Liver (tissue), 9 donors: Measurements from ENCODE around the gene GBGT1. TPM values are rescaled to one million over a fixed set of nuclear protein-coding genes. Genes with fewer than 3 reads are reported as not detected.

ENCODE experiments used
- DNase-seq: peaks from one replicate; pipeline ENCODE4 v3.0.0-alpha.2; 2017; ENCODE audit warnings: low spot score
- H3K27ac ChIP-seq, 2 donors: one replicate each; pipeline ENCODE4 v1.7.0; 2013; ENCODE audit warnings: inconsistent platforms in 2 of 2, low read length in 2 of 2, control low read depth in 1 of 2, low read depth in 1 of 2, mild to moderate bottlenecking in 1 of 2
- H3K27me3 ChIP-seq, 4 donors: one replicate each; pipeline versions ENCODE4 v1.6.1 to v1.7.0; 2013; ENCODE audit warnings: low read length in 3 of 4, inconsistent platforms in 1 of 4, mild to moderate bottlenecking in 1 of 4, moderate library complexity in 1 of 4; ENCODE audit not compliant: control insufficient read depth in 4 of 4, insufficient read depth in 4 of 4
- H3K36me3 ChIP-seq, 4 donors: one replicate each; pipeline versions ENCODE4 v1.6.1 to v1.7.0; 2013; ENCODE audit warnings: low read length in 3 of 4, mild to moderate bottlenecking in 3 of 4, low read depth in 1 of 4, moderate library complexity in 1 of 4; ENCODE audit not compliant: control insufficient read depth in 4 of 4, insufficient read depth in 3 of 4
- H3K4me1 ChIP-seq, 4 donors: one replicate each; pipeline versions ENCODE4 v1.6.1 to v1.7.0; 2013; ENCODE audit warnings: low read length in 3 of 4, mild to moderate bottlenecking in 3 of 4, moderate library complexity in 1 of 4; ENCODE audit not compliant: control insufficient read depth in 4 of 4, insufficient read depth in 4 of 4
- H3K4me3 ChIP-seq, 3 donors: one replicate each; pipeline versions ENCODE4 v1.6.1 to v1.7.0; 2013; ENCODE audit warnings: low read length in 3 of 3, control low read depth in 1 of 3, low read depth in 1 of 3, mild to moderate bottlenecking in 1 of 3
- H3K9ac ChIP-seq, 2 donors: one replicate each; pipeline ENCODE4 v1.7.0; 2013; ENCODE audit warnings: low read length in 2 of 2, mild to moderate bottlenecking in 2 of 2, moderate library complexity in 2 of 2, control low read depth in 1 of 2, low read depth in 1 of 2
- H3K9me3 ChIP-seq, 4 donors: one replicate each; pipeline versions ENCODE4 v1.6.1 to v1.7.0; 2013; ENCODE audit warnings: low read length in 3 of 4; ENCODE audit not compliant: control insufficient read depth in 4 of 4
- EGR1 ChIP-seq, 2 donors: IDR thresholded peaks; 2 replicates each; pipeline ENCODE4 v1.6.1; 2016 to 2018; ENCODE audit warnings: antibody characterized with exemption in 2 of 2, low read depth in 2 of 2
- FOXA1 ChIP-seq: IDR thresholded peaks from 2 replicates; pipeline ENCODE4 v1.6.1; 2016; ENCODE audit warnings: antibody characterized with exemption
- FOXA2 ChIP-seq: IDR thresholded peaks from 2 replicates; pipeline ENCODE4 v1.6.1; 2016; ENCODE audit warnings: antibody characterized with exemption
- GABPA ChIP-seq, 2 donors: IDR thresholded peaks in 1 of 2; conservative IDR thresholded peaks in 1 of 2; 2 replicates each; pipeline ENCODE4 v1.6.1; 2016; ENCODE audit warnings: antibody characterized with exemption in 2 of 2, mild to moderate bottlenecking in 1 of 2, moderate library complexity in 1 of 2
- HNF4A ChIP-seq, 2 donors: conservative IDR thresholded peaks; 2 replicates each; pipeline ENCODE4 v1.6.1; 2016; ENCODE audit warnings: antibody characterized with exemption in 2 of 2, mild to moderate bottlenecking in 2 of 2
- HNF4G ChIP-seq: IDR thresholded peaks from 2 replicates; pipeline ENCODE4 v1.6.1; 2016; ENCODE audit warnings: antibody characterized with exemption
- JUND ChIP-seq, 2 donors: IDR thresholded peaks; 2 replicates each; pipeline ENCODE4 v1.6.1; 2016; ENCODE audit warnings: antibody characterized with exemption in 2 of 2
- NR2F2 ChIP-seq: IDR thresholded peaks from 2 replicates; pipeline ENCODE4 v1.6.1; 2016; ENCODE audit warnings: antibody characterized with exemption
- RAD21 ChIP-seq, 2 donors: IDR thresholded peaks; 2 replicates each; pipeline ENCODE4 v1.6.1; 2016; ENCODE audit warnings: antibody characterized with exemption in 2 of 2, mild to moderate bottlenecking in 2 of 2
- RXRA ChIP-seq, 2 donors: IDR thresholded peaks; 2 replicates each; pipeline ENCODE4 v1.6.1; 2017 to 2018; ENCODE audit warnings: antibody characterized with exemption in 2 of 2, mild to moderate bottlenecking in 1 of 2
- SP1 ChIP-seq: IDR thresholded peaks from 2 replicates; pipeline ENCODE4 v1.6.1; 2018; ENCODE audit warnings: antibody characterized with exemption, mild to moderate bottlenecking
- TAF1 ChIP-seq: conservative IDR thresholded peaks from 2 replicates; pipeline ENCODE4 v1.6.1; 2016; ENCODE audit warnings: antibody characterized with exemption, mild to moderate bottlenecking
- YY1 ChIP-seq: IDR thresholded peaks from 2 replicates; pipeline ENCODE4 v1.6.1; 2016; ENCODE audit warnings: antibody characterized with exemption, mild to moderate bottlenecking
- ZBTB33 ChIP-seq: IDR thresholded peaks from 2 replicates; pipeline ENCODE4 v1.6.1; 2016; ENCODE audit warnings: antibody characterized with exemption
- WGBS: extraction: QIAGEN DNeasy Blood & Tissue Kit; methylation state at CpG from one replicate; pipeline ENCODE4 v1.1.7; 2013; 5-methylcytosine and 5-hydroxymethylcytosine counted together
- polyA plus RNA-seq, 2 donors: library from polyadenylated mRNA; stranded (reverse) in 1 of 2; unstranded in 1 of 2; fragments of 200-250 nt in 1 of 2; fragments of >200 nt in 1 of 2; fragmentation: Nextera tagmentation in 1 of 2; extraction: Ambion mirVana in 1 of 2; gene quantifications; one replicate each; pipeline versions ENCODE4 v1.2.1 to v1.2.3, GENCODE V29; 2013 to 2015
- total RNA-seq, 2 donors: library from RNA; depleted of rRNA; stranded (reverse); fragments of >200 nt; gene quantifications; one replicate each; pipeline ENCODE4 v1.2.3, GENCODE V29; 2014
- TF ChIP-seq, protein P1 (sequence below): fragments of 150-350 bp; IDR thresholded peaks from 2 replicates; pipeline ENCODE4 v1.5.1; 2017; ENCODE audit warnings: improper control_type of control experiment, low read depth, low read length; ENCODE audit not compliant: missing input control
- TF ChIP-seq, protein P2 (sequence below): IDR thresholded peaks from 2 replicates; pipeline ENCODE4 v1.6.1; 2016; ENCODE audit warnings: antibody characterized with exemption
- TF ChIP-seq, protein P3 (sequence below): IDR thresholded peaks from 2 replicates; pipeline ENCODE4 v1.6.1; 2016; ENCODE audit warnings: antibody characterized with exemption, mild to moderate bottlenecking
- TF ChIP-seq, protein P4 (sequence below): IDR thresholded peaks from 2 replicates; pipeline ENCODE4 v1.6.1; 2016; ENCODE audit warnings: antibody characterized with exemption
- donor health status: healthy.
- donor health status: healthy.
- donor health status: healthy.
- donor health status: healthy.
- donor health status: healthy.

GBGT1 gene
- total and polyA plus RNA-seq, 4 donors: 0.33 to 25.7 (median 2.3) TPM

- no peaks in the 10 kb centered on the region for H3K27me3 ChIP-seq
- no peaks in the 10 kb centered on the region for H3K36me3 ChIP-seq
- DNase-seq: no peak
- TF ChIP-seq, protein P1, sequence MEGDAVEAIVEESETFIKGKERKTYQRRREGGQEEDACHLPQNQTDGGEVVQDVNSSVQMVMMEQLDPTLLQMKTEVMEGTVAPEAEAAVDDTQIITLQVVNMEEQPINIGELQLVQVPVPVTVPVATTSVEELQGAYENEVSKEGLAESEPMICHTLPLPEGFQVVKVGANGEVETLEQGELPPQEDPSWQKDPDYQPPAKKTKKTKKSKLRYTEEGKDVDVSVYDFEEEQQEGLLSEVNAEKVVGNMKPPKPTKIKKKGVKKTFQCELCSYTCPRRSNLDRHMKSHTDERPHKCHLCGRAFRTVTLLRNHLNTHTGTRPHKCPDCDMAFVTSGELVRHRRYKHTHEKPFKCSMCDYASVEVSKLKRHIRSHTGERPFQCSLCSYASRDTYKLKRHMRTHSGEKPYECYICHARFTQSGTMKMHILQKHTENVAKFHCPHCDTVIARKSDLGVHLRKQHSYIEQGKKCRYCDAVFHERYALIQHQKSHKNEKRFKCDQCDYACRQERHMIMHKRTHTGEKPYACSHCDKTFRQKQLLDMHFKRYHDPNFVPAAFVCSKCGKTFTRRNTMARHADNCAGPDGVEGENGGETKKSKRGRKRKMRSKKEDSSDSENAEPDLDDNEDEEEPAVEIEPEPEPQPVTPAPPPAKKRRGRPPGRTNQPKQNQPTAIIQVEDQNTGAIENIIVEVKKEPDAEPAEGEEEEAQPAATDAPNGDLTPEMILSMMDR: no peak
- TF ChIP-seq FOXA2 (no peak), SP1 (peak; percentile 55), HNF4G (no peak), TAF1 (no peak), FOXA1 (no peak), EGR1 (IDR thresholded peaks at IDR 0.05; ENCODE audit: low read depth in 2 of 2) (peak; percentile 66 to 78), YY1 (peak; percentile 16), JUND (IDR thresholded peaks at IDR 0.05) (no peak), GABPA (IDR thresholded peaks at IDR 0.05 in 1 of 2, conservative IDR thresholded peaks at IDR 0.05 in 1 of 2) (no peak), RAD21 (IDR thresholded peaks at IDR 0.05) (no peak), NR2F2 (no peak), HNF4A (conservative IDR thresholded peaks at IDR 0.05) (peak in 1 of 2 donors; percentile 27), RXRA (IDR thresholded peaks at IDR 0.05) (peak in 1 of 2 donors; percentile 78), ZBTB33 (no peak)
- TF ChIP-seq, protein P2, sequence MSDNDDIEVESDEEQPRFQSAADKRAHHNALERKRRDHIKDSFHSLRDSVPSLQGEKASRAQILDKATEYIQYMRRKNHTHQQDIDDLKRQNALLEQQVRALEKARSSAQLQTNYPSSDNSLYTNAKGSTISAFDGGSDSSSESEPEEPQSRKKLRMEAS: peak; percentile 66
- TF ChIP-seq, protein P3, sequence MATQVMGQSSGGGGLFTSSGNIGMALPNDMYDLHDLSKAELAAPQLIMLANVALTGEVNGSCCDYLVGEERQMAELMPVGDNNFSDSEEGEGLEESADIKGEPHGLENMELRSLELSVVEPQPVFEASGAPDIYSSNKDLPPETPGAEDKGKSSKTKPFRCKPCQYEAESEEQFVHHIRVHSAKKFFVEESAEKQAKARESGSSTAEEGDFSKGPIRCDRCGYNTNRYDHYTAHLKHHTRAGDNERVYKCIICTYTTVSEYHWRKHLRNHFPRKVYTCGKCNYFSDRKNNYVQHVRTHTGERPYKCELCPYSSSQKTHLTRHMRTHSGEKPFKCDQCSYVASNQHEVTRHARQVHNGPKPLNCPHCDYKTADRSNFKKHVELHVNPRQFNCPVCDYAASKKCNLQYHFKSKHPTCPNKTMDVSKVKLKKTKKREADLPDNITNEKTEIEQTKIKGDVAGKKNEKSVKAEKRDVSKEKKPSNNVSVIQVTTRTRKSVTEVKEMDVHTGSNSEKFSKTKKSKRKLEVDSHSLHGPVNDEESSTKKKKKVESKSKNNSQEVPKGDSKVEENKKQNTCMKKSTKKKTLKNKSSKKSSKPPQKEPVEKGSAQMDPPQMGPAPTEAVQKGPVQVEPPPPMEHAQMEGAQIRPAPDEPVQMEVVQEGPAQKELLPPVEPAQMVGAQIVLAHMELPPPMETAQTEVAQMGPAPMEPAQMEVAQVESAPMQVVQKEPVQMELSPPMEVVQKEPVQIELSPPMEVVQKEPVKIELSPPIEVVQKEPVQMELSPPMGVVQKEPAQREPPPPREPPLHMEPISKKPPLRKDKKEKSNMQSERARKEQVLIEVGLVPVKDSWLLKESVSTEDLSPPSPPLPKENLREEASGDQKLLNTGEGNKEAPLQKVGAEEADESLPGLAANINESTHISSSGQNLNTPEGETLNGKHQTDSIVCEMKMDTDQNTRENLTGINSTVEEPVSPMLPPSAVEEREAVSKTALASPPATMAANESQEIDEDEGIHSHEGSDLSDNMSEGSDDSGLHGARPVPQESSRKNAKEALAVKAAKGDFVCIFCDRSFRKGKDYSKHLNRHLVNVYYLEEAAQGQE: no peak
- TF ChIP-seq, protein P4, sequence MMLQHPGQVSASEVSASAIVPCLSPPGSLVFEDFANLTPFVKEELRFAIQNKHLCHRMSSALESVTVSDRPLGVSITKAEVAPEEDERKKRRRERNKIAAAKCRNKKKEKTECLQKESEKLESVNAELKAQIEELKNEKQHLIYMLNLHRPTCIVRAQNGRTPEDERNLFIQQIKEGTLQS: no peak
- H3K27ac ChIP-seq: peak overlapping the region; percentile 73 to 81
- peak overlapping the region; percentile 26 to 46 for H3K9ac ChIP-seq
- 23% methylated on average over 24 of the region's 24 CpGs for WGBS
- peaks cover 14 to 44% (median 30%) of the 10 kb centered on the region in 4 donors for H3K4me1 ChIP-seq
- H3K4me3 ChIP-seq: peak overlapping the region; percentile 15 to 35 (median 29)
- H3K9me3 ChIP-seq: no peaks in the 10 kb centered on the region
These were observed 37.6 kb downstream of the GBGT1 start for GRCh38 chr9:133125941-133126696.
